ENCODE data around the gene KCNIP1. TPM values are rescaled to one million over a fixed set of nuclear protein-coding genes. Genes with fewer than 3 reads are reported as not detected.

The KCNIP1 gene
- total RNA-seq, 4 donors from 2014 or later: not detected

DNA sequence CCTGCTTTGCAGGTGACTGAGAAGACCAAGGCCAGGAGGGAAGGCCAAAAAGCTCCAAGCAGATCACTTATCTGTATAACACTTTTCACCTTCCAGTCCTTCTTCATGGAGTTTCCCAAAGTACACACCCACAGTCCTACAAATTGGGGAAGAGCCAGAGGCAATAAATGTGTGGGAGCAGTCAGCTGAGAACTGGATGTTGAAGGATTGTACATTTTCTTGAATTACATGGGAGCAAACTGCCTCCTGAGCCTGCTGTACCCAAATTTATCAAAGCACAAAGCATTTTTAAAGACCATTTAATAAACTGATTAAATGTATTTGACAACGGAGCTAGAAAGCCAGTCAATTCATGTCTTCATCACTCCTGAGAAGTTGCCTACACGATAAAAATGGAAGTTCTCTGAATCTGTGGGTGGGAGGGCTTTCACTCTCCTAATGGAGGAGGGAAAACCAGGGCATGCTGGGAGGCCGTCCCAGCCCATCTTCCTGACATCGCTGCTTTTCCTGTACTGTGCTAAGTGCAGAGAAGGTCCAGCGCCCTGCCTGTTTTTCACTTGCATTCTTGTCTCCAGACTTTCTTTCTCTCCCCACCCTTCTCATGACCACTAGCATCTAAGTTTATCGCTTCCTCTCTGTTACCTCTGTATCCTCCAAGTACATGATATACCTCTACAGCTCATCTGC lies 79.0 kb downstream of the KCNIP1 start:
- WGBS, 2 donors: 80 to 84% methylated on average over 6 of the region's 6 CpGs
- TF ChIP-seq, protein P1, sequence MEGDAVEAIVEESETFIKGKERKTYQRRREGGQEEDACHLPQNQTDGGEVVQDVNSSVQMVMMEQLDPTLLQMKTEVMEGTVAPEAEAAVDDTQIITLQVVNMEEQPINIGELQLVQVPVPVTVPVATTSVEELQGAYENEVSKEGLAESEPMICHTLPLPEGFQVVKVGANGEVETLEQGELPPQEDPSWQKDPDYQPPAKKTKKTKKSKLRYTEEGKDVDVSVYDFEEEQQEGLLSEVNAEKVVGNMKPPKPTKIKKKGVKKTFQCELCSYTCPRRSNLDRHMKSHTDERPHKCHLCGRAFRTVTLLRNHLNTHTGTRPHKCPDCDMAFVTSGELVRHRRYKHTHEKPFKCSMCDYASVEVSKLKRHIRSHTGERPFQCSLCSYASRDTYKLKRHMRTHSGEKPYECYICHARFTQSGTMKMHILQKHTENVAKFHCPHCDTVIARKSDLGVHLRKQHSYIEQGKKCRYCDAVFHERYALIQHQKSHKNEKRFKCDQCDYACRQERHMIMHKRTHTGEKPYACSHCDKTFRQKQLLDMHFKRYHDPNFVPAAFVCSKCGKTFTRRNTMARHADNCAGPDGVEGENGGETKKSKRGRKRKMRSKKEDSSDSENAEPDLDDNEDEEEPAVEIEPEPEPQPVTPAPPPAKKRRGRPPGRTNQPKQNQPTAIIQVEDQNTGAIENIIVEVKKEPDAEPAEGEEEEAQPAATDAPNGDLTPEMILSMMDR (IDR thresholded peaks at IDR 0.05): no peak
- intact Hi-C loops (cut with DNase I; ENCODE audit: low total_unique reads): no loop called here
- DNase-seq (ENCODE audit: low spot score in 2 of 2): no peak
- H3K4me3 ChIP-seq (ENCODE audit: low read depth, poor library complexity, severe bottlenecking): no peak overlapping the region

DNA sequence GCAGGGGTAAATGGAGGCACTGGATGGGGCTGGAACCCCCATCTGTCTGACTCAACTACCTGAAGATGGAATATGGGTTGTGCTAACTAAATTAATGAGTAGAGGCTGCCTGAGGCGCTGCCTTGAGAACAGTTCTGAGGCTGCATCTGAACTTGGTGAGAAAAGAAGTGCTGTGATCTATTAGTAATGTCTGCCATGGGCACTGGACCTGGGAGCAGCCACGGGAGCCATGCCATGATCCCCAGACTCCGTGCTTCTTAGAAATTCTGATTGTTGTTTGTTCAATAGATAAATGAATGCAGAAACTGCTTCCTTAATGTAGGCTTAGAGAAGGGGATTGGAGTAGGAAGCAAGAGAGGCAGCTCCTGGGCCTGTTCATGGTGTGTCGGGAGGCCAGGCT lies 80.2 kb downstream of the KCNIP1 start:
- no peak overlapping the region for H3K4me3 ChIP-seq (ENCODE audit: low read depth, poor library complexity, severe bottlenecking)
- 77 to 78% methylated on average over 4 of the region's 4 CpGs for WGBS, 2 donors
- TF ChIP-seq, protein P1 (IDR thresholded peaks at IDR 0.05): no peak
- no peak for TF ChIP-seq POLR2A (IDR thresholded peaks at IDR 0.05)
- intact Hi-C loops (cut with DNase I; ENCODE audit: low total_unique reads): no loop called here
- DNase-seq (ENCODE audit: low spot score in 2 of 2): no peak

DNA sequence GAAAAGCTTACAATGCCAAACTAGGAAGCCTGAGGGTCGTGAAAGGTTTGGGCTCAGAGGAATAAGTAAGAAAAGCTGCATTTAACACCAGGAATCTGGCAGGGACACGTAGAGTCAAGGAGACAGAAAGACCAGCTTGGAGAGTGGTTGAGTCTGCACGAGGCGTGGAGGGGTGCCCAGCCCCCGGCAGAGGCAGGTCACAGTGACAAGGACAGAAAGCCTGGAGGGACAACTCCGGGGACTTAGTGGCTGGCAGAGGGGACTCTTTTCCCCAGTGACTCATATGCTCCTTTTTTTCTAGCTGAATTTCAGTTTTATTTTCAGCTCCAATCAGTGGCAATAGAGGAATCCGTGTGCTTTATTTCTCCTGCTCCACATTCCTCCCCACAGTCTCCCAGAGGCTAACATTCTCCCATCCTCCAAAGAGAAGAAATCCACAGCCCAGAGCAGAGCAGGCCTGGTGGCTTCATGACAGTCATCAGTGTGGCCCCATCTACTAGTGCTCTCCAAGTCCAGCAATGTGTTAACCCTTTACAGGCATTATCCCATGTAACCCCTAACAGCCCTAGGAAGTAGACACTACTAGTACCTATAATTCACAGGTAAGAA lies 80.7 kb downstream of the KCNIP1 start:
- TF ChIP-seq POLR2A (IDR thresholded peaks at IDR 0.05): no peak
- TF ChIP-seq, protein P1 (IDR thresholded peaks at IDR 0.05): no peak
- intact Hi-C loops (cut with DNase I; ENCODE audit: low total_unique reads): no loop called here
- 39 to 46% methylated on average over 7 of the region's 7 CpGs for WGBS, 2 donors
- no peak for DNase-seq (ENCODE audit: low spot score in 2 of 2)
- H3K4me3 ChIP-seq (ENCODE audit: low read depth, poor library complexity, severe bottlenecking): no peak overlapping the region

DNA sequence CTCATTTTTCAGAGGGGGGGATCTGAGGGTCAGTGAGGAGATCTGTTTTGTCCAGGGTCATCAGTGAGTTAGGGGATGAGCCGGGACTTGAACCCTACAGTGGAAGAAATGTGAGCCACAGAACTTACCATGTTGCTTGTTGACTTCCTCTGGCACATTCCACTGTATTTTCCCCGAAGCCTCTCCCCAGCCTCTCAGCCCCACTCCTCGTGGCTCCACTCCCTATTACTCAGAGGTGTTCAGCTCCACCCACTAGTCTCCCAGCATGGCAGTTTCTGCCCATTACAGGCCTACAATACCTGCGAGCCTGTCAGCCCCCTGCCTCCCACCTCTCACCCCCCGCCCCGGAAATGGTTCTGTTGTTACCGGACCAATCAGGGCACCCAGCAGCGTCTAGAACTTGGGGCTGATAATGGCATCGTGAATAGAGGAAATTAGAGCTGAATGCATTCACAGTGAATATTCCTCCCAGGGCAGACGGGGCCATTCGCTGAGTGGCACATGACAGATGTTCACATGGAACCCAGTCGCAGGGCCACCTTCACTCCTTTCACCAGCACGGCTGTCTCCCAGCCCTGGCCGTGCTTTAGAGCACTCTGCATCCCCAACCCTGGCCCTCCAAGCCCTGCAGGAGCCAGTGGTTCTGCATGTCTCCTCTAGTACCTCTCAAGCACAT lies 81.6 kb downstream of the KCNIP1 start:
- WGBS, 2 donors: 74% methylated on average over 14 of the region's 14 CpGs
- intact Hi-C loops (cut with DNase I; ENCODE audit: low total_unique reads): no loop called here
- H3K4me3 ChIP-seq (ENCODE audit: low read depth, poor library complexity, severe bottlenecking): no peak overlapping the region
- DNase-seq (ENCODE audit: low spot score in 2 of 2): no peak
- TF ChIP-seq, protein P1 (IDR thresholded peaks at IDR 0.05): no peak
- no peak for TF ChIP-seq POLR2A (IDR thresholded peaks at IDR 0.05)

DNA sequence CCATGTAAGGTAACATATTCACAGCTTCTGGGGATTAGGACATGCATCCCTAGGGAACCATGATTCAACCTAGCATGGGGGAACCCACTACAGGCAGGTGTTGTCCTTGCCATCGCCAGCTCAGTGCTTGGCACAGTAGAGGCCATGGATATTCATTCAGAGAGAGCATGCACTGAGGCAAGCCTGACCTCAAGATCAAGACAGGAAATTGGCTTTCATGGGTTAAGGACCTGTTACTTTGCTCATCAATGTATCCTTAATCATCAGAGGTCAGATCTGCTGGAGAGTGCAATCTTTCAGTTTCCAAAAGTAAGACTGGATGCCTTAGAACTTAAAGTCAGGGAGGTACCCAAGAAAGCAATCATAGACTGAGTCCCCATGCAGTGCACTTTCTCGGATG lies 84.0 kb downstream of the KCNIP1 start:
- no peak for DNase-seq (ENCODE audit: low spot score in 2 of 2)
- TF ChIP-seq, protein P1 (IDR thresholded peaks at IDR 0.05): no peak
- no peak for TF ChIP-seq POLR2A (IDR thresholded peaks at IDR 0.05)
- no peak overlapping the region for H3K4me3 ChIP-seq (ENCODE audit: low read depth, poor library complexity, severe bottlenecking)
- WGBS, 2 donors: 43 to 47% methylated on average over 2 of the region's 2 CpGs
- intact Hi-C loops (cut with DNase I; ENCODE audit: low total_unique reads): no loop called here
